Right kidney (tissue), 9 donors: ENCODE measurements around the gene AURKA.

Source experiments
- DNase-seq: peaks from one replicate; pipeline ENCODE4 v3.0.0-alpha.2; 2016
- long read RNA-seq, 8 donors: transcript quantifications; one replicate each; lab custom pipeline, GENCODE V29; 2026

AURKA gene
- long read RNA-seq, donor 1, partial matches to known transcripts, result 0 of 3 reads
- long read RNA-seq, donor 1, other reads (novel, unspliced or antisense), result 0 of 3 reads
- long read RNA-seq, donor 2, result 0 reads
- long read RNA-seq, donor 3, partial matches to known transcripts, result 0 of 1 reads
- long read RNA-seq, donor 3, other reads (novel, unspliced or antisense), result 0 of 1 reads
- long read RNA-seq, donor 4, partial matches to known transcripts, result 0 of 1 reads
- long read RNA-seq, donor 4, other reads (novel, unspliced or antisense), result 0 of 1 reads
- long read RNA-seq, donor 5, partial matches to known transcripts, result 0 of 7 reads
- long read RNA-seq, donor 5, other reads (novel, unspliced or antisense), result 0 of 7 reads
- long read RNA-seq, donor 6, partial matches to known transcripts, result 0 of 1 reads
- long read RNA-seq, donor 6, other reads (novel, unspliced or antisense), result 0 of 1 reads
- long read RNA-seq, donor 7, partial matches to known transcripts, result 0 of 4 reads
- long read RNA-seq, donor 7, other reads (novel, unspliced or antisense), result 0 of 4 reads
- long read RNA-seq, donor 8, partial matches to known transcripts, result 0 of 1 reads
- long read RNA-seq, donor 8, other reads (novel, unspliced or antisense), result 0 of 1 reads

DNA sequence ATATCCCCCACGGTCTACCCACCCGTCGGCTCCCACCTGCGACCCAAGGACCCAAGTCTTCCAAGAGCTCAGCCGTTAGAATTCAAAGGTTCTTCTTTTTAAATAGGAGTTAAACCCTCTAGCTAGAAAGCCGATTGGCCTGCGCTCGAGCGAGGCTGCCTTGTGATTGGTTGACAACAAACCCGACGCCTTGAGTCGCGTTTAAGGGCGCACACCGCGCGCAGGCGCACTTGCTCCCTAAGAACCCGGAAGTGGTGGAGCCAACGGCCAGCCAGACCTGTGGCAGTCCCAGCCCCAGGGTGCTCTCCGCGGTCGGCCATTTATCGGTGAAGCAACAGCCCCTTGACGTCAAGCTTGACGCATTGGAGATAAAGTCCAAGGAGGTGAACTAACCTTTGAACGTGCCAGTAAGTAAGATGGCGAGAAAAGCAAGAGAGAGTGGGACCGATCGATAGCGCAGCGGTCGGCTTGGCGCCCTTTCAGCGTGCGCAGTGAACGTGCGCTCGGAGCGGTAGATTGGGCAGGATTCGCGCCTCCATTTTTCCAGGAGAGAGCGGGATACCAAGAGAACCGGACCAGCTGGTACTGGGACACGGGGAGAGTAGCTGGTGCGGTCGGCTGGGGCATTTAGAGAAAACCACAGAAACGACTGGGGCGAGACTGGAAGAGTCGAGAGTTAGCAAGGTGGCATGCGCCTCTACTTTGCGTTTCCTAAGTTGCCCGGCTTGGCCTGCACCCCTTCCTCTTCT, at the start of gene AURKA, which contains the start of gene CSTF1:
Gene AURKA (minus strand): TSS at position 84 of the 749 bp plus-strand sequence. CDS start 4,018 bp downstream, outside the sequence.
Gene CSTF1 (plus strand): TSS at position 514 of the 749 bp plus-strand sequence. CDS start 2,908 bp downstream, outside the sequence.
- peak; percentile 94 for DNase-seq

DNA sequence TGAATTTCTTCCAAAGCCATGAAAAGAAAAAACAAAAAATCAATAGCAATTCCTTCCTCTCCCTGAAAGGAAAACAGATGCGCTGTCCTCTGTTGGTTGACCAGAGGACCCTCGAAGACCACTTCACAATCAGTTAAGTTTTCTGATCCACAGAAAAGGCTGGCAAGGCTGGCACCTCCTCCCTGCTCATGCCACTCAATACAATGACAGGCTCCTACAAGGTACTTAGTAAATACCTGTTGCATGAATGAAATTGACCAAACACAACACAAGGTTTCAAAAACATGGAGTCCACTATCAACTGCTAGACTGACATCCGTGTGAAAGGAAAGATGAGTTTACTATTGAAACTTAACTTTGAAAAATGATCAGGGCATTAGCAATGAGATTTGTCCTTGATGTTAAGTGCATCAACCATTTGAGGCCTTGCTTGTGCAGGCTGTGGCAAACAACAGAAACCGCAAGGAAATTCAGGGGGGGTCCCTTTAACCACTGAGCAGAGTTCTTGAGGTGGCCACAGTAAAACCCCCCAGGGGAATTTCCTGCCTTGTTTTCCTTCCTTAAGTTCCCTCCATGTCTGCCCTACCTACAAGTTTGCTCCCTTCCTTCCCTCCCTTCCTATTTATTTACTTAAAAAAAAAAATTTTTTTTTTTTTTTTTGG, 48.5 kb upstream of the AURKA start:
- no peak for DNase-seq

DNA sequence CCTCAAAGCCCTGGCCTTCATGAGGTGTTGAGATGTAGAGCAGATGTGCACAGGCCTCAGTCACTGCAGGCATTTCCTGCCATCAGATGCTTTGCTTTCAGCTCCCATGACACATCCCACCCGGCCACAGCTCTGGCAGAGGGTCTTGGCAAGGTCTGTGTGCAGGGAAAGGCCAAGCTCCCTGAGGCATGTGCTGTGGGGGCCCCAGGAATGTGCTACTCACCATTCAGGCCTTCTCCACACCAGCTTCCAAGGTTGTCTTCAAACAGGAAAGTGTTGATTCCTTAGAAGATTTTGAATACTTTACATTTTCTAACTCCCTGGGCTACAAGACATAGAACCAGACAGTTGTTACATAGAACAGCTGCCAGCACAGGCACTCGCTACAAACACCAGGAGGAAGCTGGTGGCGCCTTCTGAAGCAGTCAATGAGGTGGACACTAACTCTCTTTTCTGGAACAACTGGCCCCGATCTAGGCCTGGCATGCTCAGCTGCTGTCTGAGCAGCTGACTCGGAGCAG, 47.8 kb upstream of the AURKA start:
- DNase-seq, result peak; percentile 31

DNA sequence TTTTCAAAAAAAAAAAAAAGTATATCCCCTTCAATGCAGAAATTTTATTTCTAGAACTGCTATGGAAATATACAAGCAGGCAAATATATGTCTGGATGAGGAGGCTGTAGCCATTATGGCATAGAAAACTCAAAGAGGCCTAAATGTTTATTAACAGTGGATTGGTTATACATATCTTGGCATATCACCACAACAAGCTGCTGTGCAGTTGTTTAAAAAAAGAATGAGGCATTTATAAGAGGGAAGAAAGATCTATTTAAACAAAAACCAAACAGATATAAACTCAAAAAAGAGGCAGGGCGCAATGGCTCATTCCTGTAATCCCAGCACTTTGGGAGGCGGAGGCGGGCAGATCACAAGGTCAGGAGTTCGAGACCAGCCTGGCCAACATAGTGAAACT, 46.3 kb upstream of the AURKA start:
- no peak for DNase-seq

DNA sequence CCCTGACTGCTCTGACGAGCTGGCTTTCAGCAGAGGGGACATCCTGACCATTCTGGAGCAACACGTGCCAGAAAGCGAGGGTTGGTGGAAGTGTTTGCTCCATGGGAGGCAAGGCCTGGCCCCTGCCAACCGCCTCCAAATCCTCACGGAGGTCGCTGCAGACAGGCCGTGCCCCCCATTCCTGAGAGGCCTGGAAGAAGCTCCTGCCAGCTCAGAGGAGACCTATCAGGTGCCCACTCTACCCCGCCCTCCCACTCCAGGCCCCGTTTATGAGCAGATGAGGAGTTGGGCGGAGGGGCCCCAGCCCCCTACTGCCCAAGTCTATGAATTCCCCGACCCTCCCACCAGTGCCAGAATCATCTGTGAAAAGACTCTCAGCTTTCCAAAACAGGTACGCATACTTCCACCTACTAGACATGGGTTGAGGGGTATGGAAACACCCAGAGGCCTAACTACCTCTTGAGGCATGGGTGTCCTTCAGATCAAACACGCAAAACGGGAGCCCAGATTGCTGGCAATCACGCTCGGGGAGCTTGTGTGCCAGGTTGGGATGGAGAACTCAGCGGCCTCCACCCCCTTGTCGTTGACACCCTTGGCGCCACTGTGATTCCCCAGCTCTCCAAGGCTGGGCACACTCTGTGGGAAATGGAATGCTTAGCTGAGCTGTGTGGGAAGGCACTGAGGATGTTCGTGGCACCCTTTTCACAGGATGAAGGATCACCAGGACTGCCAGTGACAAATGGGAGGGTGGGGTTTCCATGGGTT, 45.4 kb upstream of the AURKA start:
- no peak for DNase-seq

DNA sequence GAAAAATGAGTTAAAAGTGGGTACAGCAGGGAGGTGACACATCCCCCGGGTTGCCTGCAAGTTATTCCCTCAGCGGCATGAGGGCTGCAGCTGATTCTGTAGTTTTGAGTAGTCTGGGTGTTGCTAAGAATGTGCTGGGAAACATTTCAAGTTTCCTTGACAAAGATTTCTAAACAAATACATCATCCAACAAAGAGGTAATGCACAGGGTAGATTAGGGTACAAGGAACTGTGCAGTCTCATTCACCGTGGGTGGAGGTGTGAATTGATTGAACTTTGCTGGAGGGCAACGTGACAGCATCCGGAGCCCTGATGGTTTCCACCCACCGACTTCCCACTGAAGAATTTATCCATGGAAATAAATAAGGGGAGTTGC, 41.9 kb upstream of the AURKA start:
- DNase-seq, result no peak

DNA sequence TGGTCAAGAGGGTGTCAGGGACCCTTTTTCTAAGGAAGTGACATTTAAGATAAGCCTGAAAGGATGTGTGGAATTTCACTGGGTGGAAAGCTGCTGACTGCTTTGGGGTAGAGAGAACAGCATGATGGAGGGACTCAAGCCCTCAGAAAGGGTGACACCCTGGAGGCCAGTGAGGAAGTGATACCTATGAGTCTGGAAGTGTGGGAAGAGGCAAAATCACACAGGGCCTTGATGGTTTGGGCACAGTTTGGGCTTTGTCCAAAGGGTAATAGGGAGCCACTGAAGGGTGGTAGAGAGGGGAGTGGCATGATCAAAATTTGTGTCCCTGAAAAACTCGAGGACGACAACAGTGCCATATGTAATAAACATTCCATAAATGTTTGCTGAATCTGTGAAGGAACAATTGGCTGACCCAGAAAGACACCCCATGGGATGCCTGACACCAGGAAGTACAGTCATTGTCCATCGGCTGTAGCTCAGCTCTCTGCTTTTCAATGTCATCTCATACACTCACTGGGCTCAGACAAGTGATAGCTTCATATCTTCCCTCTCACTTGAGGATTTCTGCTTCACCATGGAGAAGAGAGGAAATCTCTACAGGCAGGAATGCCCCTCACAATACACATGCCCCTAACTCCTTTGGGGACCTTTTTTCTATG, 41.3 kb upstream of the AURKA start:
- DNase-seq, result no peak

DNA sequence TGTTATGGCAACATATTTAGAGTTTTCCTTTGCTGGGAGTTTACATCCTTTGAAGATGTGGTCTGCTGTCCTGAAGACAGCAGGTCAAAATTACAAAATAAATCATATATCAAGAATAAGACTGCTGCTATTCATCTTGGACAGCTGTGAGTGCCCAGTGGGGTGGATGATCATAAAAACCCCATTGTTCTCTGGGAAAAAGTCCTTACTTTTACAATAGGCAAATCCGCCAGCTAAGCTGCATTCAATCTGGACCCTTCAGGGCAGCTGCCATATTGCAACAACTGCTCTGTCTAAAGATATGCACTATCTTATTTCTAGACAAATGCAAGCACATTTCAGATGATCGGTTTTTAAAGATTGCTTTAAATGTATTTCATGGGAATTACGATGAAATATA, 39.5 kb upstream of the AURKA start:
- no peak for DNase-seq

DNA sequence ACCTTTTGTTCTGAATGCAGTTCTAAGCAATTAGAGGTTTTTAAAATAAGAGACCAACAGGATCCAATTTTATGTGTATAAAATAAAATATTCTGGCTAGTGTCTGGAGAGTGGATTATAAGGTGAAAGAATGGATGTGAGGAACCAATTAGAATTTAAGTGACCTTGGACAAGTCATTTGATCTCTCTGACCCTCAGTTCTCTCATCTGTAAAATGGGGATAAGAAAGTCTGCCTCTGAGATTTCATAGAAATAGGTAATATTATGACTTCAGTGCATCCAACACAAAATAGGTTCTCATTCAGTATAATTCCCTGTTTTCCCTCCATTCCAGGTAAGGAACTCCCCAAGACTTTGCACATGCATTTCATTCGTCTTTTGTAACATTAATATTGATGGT, 38.9 kb upstream of the AURKA start:
- no peak for DNase-seq

DNA sequence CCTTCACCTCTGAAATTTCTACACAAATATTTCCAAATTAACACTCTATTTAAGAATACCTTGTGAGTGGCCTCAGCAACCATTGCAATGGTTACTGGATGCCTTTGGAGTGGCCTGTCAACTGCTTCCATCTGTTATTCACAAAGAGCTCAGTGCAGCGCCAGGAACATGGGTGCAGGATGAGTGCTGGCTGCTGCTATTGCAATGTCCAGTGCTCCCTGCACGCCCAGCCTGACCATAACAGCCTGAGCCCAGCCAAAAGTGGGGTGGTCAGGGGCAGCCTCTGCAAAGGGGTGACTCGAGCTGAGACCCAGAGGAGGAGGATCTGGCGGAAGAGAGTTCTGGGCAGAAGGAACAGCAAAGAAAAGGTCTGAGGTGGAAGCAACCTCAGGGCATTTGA, 38.4 kb upstream of the AURKA start:
- no peak for DNase-seq

DNA sequence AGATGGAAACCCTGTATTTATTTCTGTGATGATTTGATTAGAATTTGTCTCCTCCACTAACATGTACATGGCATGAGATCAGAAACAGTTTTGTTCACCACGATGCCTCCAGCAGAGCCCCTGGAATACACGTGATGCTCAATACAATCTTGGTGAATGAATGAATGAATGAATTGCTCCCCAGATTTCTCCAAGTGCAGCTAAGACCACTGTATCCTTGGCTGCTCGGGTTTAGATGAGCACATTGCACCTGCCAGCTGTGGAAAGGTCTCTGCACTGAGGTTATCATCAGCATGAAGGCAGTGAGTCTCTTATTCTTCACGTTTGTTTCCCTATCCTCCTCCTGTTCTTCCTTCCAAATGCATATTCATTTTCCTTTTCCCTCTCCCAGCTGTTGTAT, 37.9 kb upstream of the AURKA start:
- DNase-seq, result no peak

DNA sequence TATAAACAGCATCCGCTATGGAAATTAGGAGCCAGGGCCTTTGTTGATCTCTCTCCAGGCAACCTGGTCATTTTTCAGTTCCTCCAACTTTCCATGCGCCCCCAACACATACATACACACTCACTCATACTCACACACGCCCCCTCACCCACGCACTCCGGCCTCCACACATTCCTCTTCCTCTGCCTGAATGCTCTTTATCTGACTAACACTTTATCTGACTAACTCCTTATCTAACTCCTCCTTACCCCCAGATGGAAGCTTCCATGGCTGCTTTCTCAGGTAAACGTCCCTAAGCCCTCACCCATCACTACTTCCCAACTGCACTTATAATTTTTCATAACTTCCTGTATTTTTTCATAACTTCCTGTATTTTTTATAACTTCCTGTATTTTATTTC, 37.5 kb upstream of the AURKA start:
- DNase-seq, result no peak

DNA sequence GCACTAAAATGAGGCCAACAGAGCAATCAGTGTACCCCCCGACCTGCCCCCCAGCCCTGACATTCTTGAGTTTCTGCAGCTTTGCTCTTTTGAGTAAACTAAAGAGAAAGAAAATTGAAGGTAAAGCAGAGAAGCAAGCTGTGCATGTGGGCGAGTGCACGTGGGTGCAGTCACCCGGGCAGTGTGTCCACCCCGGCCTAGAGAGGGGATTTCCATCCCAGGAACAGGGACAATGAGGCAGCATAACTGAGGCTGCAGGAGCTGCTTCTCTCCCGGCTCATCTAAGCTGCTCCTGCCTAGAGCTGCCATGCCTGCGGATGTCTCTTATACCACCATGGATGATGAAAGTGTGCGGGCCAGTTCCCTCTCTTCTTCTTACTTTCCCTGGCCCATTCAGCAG, 36.9 kb upstream of the AURKA start:
- DNase-seq, result no peak

DNA sequence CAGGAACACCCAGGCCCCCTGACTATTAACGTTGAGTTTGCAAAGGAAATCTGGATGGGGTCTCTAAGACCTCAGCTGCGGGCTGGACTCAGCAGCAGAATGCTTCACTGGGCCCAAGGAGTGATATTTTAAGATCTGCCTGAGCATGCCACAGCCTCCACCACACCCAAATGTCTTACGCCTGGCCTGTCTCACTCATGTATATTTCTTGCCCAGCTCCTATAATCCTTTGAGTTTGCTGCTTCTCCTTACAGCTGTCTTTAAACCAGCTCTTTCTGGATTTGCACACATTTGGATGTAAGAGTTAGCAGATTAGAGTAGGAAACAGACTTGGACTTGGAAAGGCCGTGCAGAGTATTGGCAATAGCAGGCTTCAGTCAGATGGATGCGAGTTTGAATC, 36.4 kb upstream of the AURKA start:
- DNase-seq, result no peak

DNA sequence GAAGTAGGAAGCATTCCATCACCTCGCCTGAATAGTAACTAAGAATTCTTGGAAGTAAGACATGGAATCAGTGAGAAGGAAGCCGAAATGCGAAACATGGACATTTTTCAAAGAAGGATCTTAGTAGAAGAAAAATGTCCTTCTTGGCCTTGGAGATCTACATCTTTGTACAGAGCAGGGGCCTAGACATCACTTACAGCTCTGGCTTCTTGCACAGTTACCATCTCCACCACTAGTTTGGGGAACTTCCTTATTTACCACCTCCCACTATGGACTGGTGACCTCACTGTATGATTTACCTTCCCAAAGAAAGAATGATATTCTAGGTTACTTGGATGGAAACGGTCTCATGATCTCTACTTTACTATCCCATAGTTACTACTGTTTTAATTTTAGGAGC, 35.8 kb upstream of the AURKA start:
- no peak for DNase-seq

DNA sequence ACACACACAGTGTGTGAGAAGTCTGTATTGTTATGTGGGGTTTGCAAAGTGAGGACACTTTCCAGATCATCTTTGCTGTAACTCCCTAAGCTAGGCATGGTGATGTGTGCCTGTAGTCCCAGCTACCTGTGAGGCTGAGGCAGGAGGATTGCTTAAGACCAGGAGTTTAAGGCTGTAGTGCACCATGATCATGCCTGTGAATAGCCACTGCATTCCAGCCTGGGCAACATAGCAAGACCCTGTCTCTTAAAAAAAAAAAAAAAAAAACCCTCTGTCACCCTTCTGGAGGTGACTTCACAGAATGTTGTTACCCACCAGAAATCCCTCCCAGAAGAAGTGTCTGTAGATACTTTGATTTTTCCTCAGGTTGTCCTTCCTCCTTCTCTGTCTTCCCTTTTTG, 34.9 kb upstream of the AURKA start:
- DNase-seq, result no peak

DNA sequence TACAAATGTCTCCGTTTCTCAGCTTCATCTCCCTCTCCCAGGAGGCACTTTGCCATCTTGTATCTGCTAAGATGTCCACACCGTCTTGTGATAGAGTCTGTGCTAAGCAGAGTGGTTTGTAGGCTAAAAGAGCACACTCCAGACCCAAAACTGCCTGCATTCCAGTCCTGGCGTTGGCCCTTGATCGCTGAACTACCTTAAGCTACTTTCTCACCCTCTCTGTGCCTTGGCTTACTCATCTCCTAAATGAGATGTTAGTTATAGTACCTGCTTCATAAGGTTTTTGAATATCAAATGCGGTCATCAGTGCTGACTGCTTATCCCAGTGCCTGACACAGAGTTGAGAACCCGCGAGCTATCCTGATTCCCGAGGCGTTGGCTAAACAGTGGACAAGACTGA, 34.0 kb upstream of the AURKA start:
- no peak for DNase-seq

DNA sequence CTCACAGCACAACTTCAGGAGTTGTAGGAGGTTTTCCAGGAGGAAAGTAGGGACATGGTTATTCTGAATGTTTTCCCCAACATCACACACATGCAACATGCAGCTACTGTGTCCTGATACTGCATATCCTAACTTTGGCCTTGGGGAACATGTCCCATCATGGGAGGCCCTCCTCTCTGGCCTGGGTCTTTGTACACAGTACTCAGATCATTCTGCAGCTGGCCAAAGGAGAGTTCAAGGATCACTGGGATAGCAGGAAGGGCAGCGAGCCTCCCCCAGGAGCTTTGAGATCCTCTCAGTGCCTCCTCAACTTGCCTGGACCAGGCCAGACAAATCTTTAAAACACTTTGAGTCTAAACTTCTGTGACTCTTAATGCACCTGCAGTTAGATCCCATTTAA, 32.9 kb upstream of the AURKA start:
- DNase-seq, result no peak

DNA sequence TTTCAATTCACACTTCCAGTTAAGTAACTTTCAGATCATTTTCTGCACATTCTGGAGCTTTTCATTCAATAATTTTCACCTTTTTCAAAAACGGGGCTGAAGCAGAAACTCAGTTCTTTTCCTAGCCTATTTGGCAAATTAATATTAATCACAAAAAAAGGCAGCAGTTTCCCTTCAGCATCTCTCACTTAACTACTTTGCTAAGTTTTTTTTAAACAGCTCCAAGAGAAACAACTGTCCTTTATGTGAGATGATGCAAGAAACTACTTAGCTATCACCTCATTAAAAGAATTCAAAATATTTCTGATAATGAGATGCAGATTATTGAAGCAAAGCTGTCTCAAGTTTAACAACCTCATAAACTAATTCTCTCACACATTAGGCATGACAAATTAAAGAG, 31.9 kb upstream of the AURKA start:
- DNase-seq, result no peak

DNA sequence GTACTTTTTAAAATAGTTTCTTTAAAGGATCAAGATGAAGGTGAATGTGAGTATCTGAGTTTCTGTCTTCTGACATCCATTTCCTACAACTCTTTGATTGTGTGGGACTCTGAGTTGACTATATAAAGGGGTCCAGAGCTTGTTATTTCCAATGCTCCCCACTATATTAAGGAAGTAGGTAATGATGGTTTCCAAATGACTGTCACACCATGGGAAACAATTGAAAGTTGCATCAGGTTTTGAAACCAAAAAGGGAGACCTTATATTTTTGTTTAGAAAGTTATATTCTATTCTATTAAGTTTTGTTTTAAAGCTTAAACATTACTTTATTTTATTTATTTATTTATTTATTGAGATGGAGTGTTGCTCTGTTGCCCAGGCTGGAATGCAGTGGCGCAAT, 31.2 kb upstream of the AURKA start:
- DNase-seq, result no peak

DNA sequence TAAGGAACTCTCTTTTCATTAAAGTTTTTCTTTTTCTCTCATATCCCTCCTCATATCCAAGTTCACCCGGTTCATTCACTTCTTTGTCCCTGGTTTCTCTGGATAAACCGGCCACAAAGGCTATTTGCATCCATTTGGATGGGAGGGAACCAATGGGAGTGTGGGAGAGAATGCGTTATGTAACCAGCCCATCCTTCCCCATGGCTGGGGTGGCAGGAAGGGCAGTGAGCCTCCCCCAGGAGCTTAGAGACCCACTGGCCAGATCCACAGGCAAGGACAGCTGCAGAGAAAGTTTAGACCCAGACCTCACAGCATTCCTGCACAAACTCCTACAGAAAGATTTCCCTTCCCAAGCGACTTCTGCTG, 30.8 kb upstream of the AURKA start:
- DNase-seq, result no peak
